Measurements from ENCODE around the gene TOMM70. TPM values are rescaled to one million over a fixed set of nuclear protein-coding genes. Genes with fewer than 3 reads are reported as not detected.

TOMM70 gene
- total and polyA plus RNA-seq, 7 donors = 51.1 to 97.2 (median 76.7) TPM

DNA sequence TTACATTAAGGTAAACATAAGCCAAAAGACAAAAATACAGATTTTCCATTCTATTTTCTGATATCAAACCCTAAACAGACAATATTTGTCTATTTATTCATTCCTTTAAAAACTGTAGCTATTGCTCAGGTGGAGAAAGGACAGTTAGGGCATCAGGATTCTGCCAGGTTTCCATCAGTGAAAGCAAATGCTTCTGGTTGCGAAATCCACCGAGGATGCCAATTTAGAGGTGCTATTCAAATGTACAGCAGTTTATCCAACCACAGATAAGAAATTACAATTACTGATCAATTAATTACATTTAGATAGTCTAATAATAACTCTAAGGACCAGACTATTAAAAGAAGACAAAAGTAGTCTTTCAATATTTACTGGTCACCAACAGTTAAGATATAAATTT is 3.9 kb downstream of the TOMM70 start:
- H3K36me3 ChIP-seq (ENCODE audit: insufficient read depth in 1 of 2, low read depth in 1 of 2) = no peaks in the 10 kb centered on the region
- H3K27ac ChIP-seq = peak overlapping the region; percentile 62
- ATAC-seq = no peak
- H3K27me3 ChIP-seq (ENCODE audit: insufficient read depth in 3 of 3, low read length in 2 of 3) = no peaks in the 10 kb centered on the region
- no peak for DNase-seq
- WGBS, 3 donors = 32 to 40% (median 35%) methylated on average over 2 of the region's 2 CpGs
- H3K9me3 ChIP-seq = no peaks in the 10 kb centered on the region
- intact Hi-C loops (cut with DNase I) = no loop called here
- peaks cover 44% of the 10 kb centered on the region for H3K4me1 ChIP-seq
- H3K4me3 ChIP-seq = no peak overlapping the region
- TF ChIP-seq, protein P1, sequence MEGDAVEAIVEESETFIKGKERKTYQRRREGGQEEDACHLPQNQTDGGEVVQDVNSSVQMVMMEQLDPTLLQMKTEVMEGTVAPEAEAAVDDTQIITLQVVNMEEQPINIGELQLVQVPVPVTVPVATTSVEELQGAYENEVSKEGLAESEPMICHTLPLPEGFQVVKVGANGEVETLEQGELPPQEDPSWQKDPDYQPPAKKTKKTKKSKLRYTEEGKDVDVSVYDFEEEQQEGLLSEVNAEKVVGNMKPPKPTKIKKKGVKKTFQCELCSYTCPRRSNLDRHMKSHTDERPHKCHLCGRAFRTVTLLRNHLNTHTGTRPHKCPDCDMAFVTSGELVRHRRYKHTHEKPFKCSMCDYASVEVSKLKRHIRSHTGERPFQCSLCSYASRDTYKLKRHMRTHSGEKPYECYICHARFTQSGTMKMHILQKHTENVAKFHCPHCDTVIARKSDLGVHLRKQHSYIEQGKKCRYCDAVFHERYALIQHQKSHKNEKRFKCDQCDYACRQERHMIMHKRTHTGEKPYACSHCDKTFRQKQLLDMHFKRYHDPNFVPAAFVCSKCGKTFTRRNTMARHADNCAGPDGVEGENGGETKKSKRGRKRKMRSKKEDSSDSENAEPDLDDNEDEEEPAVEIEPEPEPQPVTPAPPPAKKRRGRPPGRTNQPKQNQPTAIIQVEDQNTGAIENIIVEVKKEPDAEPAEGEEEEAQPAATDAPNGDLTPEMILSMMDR (IDR thresholded peaks at IDR 0.05) = no peak

DNA sequence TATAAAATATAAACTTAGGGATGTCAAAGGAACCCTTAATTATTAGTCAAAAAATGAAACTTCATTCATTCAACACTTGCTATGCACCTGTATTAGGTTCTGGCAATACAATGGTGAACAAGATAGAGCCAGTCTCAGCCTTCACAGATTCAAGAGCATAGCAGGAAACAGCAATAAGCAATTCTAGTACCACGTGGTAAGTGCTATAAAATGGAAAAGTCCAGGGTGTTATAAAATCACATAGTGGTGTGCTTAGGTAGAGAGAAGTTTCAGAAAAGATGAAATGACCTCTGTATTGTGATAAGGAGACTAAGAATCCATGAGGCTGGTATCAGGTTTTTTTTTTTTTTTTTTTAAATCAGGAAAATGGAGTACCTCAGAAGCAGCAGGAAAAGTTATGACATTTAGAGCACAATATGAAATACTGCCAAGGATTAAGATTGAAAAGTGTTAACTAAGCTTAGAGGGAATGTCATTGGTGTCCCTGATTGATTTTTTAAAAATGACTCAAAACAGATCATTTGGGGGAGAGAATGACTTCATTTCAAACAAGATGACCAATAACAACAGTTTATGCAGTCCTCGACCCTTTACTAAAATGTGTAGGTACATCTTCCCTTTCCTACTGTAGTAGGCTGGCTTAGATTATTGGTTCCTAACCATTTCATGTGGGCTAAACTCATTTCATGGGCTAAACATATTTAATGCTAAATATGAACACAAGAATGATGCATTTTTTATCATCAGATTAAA is 5.0 kb downstream of the TOMM70 start:
- WGBS, 3 donors = 58 to 72% (median 63%) methylated on average over 2 of the region's 2 CpGs
- TF ChIP-seq, protein P1 (IDR thresholded peaks at IDR 0.05) = no peak
- Histone ChIP-seq H3K27me3 (ENCODE audit: insufficient read depth in 3 of 3, low read length in 2 of 3) (no peaks in the 10 kb centered on the region), H3K9me3 (no peaks in the 10 kb centered on the region), H3K4me3 (no peak overlapping the region), H3K4me1 (peaks cover 55% of the 10 kb centered on the region), H3K36me3 (ENCODE audit: insufficient read depth in 1 of 2, low read depth in 1 of 2) (no peaks in the 10 kb centered on the region), H3K27ac (peak overlapping the region; percentile 62)
- no peak for DNase-seq
- ATAC-seq = no peak
- intact Hi-C loops (cut with DNase I) = no loop called here

DNA sequence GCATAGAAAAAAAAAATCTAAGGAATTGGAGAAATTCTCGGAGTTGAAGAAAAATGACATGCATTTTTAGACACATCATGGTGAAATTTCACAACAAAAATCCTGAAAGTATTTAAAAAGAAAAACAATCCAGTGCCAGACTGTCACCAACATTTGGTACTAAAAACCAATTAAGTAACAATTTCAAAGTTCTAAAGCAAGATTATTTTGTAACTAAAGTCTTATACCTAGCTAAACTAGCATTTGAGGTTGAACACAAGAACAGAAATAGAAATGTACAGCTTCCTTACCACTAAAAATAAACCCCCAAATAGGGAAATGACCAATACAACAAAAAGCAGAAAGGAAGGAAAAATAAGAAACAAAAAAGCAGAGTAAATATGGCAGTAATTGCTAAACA is 11.9 kb downstream of the TOMM70 start:
- intact Hi-C loops (cut with DNase I) = loop anchor here in 1 of 2 donors (10.0 kb wide), 1 partner anchor 94 kb away; no protein-coding TSS in a partner anchor

DNA sequence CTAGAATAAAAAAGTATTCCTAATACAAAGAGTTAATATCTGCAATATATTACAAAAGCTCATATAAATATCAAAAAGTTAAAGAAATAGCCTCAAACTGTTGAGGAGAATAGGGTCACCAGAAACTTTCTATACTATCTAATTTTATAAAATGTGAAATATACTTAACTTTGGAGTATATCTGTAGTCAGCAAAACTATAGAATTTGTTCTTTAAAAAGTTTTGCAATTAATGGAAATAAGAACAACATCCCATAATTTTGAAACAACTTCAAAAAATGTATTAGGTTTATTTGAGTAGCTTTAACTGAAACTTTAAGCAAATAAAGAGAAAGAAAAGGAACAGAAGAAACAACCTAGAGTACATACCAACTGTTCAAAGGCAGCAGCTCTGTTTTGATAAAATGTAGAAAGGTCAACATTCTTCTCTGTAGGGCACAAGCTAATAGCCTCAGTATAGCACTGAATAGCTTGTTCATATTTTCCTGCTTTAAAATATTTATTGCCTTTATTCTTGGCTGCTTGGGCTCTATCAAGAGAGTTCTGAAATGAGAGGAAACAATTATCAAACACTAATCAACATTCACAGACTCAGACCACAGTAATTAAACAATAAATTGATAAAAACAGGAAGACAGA is 14.3 kb downstream of the TOMM70 start:
- H3K4me1 ChIP-seq = peaks cover 6% of the 10 kb centered on the region
- DNase-seq = no peak
- no peaks in the 10 kb centered on the region for H3K27me3 ChIP-seq (ENCODE audit: insufficient read depth in 3 of 3, low read length in 2 of 3)
- H3K9me3 ChIP-seq = peaks cover 8% of the 10 kb centered on the region
- intact Hi-C loops (cut with DNase I) = loop anchor here in 1 of 2 donors (10.0 kb wide), 1 partner anchor 92 kb away; no protein-coding TSS in a partner anchor
- H3K4me3 ChIP-seq = no peak overlapping the region
- H3K27ac ChIP-seq = no peak overlapping the region
- peaks cover 6 to 52% of the 10 kb centered on the region in 2 donors for H3K36me3 ChIP-seq (ENCODE audit: insufficient read depth in 1 of 2, low read depth in 1 of 2)
- ATAC-seq = no peak
- TF ChIP-seq, protein P1 (IDR thresholded peaks at IDR 0.05) = no peak

More for the DNA sequence above, 11.9 kb downstream of the TOMM70 start:
- peaks cover 6 to 27% of the 10 kb centered on the region in 2 donors for H3K36me3 ChIP-seq (ENCODE audit: insufficient read depth in 1 of 2, low read depth in 1 of 2)
- TF ChIP-seq, protein P1 (IDR thresholded peaks at IDR 0.05) = no peak
- no peak for DNase-seq
- H3K27ac ChIP-seq = no peak overlapping the region
- no peak for ATAC-seq
- H3K9me3 ChIP-seq = peaks cover 8% of the 10 kb centered on the region
- H3K4me1 ChIP-seq = peaks cover 14% of the 10 kb centered on the region
- no peak overlapping the region for H3K4me3 ChIP-seq
- no peaks in the 10 kb centered on the region for H3K27me3 ChIP-seq (ENCODE audit: insufficient read depth in 3 of 3, low read length in 2 of 3)
- 87 to 100% (median 97%) methylated on average over 1 of the region's 1 CpG for WGBS, 3 donors
